Activated CD4-positive, alpha-beta T cell treated with anti-CD3 and anti-CD28 coated beads, Interleukin-2, amount 50 U/mL, for 16 hours (primary cell): ENCODE data around the gene FLNC.

ENCODE experiments used
- DNase-seq: peaks from one replicate; pipeline ENCODE4 v3.0.0-alpha.2; 2020

FLNC gene

DNA sequence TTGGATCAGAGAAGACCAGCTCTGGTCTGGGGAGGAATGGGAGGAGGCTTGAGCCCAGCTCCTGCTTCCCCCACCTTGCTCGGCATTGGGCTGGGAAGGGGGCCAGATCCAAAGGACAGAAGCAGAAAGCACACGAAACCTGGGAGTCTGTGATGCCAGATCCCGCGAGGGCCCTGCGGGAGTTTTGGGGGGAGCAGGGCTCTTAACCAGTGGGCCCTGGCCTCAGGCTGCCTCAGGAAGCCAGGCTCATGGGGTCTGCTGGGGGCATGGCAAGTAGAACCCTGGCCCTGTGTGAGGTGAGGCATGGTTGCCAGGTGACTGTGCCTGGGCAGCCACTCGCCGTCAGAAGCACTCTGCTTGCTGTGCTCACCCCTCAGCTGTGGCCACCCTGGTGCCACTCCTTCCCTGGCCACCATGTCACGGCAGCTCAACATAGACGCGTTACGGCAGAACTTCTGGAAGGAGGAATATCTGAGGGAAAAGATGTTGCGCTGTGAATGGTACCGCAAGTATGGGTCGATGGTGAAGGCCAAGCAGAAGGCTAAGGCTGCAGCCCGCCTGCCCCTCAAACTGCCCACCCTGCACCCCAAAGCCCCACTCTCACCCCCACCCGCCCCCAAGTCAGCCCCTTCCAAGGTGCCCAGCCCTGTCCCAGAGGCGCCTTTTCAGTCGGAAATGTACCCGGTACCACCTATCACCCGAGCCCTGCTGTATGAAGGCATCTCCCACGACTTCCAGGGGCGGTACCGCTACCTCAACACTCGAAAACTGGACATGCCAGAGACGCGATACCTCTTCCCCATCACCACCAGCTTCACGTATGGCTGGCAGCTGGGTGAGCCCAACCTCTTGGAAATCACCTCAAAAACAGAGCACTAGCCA lies 36.0 kb downstream of the FLNC start:
- no peak for DNase-seq

- DNase-seq = no peak
These were observed 37.0 kb downstream of the FLNC start for GRCh38 chr7:128867241-128867640.

GRCh38 chr7:128867842-128868623 lies 37.8 kb downstream of the FLNC start:
- no peak for DNase-seq

- no peak for DNase-seq
These were observed 38.5 kb downstream of the FLNC start for GRCh38 chr7:128868624-128869137.

GRCh38 chr7:128869138-128869943 lies 39.1 kb downstream of the FLNC start:
- peak; percentile 34 for DNase-seq

DNA sequence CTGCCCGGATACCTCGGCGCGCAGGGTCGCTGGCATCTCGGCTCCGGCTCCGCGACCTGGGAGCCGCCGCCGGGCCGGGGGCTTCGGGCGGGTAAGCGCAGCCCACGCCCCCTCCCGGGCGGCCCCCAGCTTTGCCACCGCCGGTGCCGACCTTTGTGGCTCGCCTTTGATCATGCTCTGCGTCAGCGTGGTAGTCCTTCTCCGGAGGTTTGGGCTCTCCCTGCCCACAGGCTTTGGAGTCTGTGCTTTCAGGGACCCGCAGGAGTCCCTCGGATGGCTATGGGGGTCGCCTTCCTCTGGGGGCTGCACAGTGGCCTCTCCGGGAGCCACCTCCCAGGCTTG lies 39.7 kb downstream of the FLNC start:
- DNase-seq = no peak

- DNase-seq = no peak
These were observed 40.8 kb downstream of the FLNC start for GRCh38 chr7:128871050-128871449.

GRCh38 chr7:128872394-128872824 lies 42.2 kb downstream of the FLNC start:
- DNase-seq = no peak

DNA sequence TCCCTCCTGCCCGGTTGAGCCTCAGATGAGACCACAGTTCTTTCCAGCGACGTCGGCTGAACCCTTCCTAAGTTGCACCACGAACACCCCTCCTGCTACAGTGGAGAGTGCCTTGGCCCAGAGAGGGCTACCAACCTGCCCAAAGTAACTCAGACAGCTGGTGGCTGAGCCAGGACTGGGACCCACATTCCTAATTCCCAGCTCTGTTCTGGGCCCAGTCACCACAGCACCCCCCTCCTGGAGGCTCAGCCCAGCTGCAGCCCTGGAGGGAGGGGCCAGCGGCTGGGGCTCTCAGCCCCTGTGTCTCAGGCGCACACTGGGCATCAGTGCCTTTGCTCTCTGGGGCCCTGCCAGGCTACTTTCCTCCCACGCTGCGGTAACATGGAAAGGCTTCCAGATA lies 43.0 kb downstream of the FLNC start:
- DNase-seq = no peak

GRCh38 chr7:128874140-128875031 lies 44.2 kb downstream of the FLNC start:
- DNase-seq = no peak

- DNase-seq = no peak
These were observed 45.3 kb downstream of the FLNC start for GRCh38 chr7:128875523-128875948.

GRCh38 chr7:128876127-128876526 lies 45.9 kb downstream of the FLNC start:
- DNase-seq = no peak

DNA sequence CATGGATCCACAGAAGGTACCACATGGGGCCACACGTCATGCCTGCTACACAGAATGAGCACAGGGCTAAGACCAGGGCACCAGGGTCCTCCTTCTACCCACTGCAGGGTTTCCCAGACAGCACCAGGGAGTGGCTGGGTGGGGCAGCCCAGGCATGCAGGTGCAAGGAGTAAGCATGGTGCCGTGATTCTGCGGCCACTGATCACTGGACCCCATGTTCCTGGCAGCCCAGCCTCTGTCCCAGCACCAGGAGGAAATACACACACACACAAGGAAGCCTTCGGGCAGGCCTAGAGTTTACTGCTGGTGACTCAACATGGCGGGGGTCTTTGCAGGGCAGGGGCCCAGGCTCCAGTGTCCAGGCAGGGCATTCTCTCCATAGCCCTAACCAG lies 46.4 kb downstream of the FLNC start:
- no peak for DNase-seq

DNA sequence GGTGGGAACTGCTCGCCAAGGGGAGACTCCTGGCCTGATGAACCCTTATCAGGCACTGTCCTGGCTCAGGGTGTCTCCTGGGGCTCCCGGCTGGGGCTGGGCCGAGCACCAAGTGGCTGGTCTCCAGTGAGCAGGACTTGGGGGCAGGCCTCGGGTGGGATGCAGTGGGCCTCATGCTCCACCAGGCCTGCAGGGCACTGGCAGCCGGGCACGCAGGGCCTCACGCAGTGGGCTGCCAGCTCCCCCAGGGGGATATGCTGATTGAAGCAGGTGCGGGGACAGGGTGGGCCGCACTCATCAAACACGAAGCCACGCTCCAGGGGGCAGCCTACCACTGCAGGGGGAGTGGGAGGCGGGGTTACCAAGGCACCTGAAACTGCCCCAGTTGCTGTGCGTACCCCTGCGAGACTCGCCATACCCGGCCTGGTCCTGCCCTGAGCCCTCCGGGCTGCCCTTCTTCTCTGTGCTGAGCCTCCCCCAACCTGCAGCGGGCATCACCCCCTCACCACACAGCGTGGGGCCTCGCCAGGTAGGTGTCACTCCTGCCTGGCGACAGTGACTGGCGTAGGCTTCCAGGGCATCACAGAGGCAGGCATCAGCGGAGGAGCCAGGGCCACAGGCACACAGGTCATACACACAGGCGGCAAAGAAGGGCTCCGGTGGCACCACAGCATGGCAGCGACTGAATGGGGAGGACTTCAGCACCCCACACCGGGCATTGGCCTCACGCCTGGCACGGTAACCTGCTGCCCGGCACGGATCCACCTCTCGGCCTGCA lies 47.0 kb downstream of the FLNC start:
- no peak for DNase-seq

GRCh38 chr7:128877756-128878120 lies 47.5 kb downstream of the FLNC start:
- DNase-seq = no peak

- DNase-seq = no peak
These were observed 48.3 kb downstream of the FLNC start for GRCh38 chr7:128878226-128879105.

DNA sequence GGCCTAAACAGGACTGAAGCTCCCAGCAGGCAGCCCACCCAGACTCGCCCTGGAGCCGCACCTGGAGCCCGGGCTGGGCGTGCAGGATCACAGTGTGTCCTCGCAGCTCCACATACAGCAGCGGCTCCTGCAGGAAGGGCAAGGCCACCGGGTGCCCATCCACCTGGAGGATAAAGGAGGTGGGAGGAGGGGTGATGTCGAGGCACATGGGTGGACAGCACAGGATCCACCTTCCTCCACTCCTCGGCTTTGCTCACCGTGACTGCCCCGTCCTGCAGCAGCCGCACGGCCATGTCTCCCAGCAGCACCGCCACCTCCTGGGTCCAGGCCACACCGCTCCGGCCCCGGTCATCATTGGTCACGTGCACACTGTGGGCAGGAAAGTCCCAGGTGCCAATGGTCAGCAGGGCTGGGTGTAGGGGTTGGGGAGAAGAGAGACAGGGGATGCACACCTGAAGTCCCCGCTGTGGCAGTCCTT lies 49.3 kb downstream of the FLNC start:
- no peak for DNase-seq

DNA sequence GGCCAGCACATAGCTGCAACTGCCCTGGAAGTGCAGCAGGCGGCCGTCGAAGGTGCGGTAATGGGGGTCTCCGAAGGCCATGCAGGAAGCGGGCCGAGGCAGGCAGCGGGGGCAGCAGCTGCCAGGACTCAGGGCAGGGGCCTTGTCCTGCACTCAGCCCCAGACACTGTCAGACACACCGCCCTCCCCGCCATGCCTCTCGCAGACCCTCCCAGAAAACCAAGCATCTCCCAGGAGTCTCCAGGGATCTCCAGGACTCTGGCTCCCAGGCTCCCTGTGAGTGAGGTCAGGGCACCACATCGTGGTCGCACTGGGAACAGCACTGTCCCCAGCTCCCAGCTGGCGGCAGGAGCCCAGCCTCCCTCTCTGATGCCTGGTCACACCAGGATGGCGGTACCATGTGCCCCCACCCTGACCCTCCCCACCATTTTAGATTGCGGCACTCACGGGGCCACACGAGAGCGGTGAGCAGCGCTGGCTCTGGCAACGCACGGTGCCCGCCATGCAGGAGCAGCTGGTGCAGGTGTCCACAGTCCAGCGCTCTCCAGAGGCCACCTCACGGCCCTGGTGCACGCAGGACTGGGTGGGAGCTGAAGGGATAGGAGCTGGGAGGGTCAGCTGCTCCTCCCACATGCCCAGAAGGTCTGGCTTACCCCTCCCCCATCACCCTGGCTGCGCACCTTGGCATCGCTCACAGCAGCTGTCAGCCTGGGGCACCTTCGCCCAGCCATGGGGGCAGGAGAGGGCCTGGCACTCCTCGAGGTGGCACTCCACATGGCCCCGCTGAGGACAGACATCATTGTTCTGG lies 49.9 kb downstream of the FLNC start:
- no peak for DNase-seq

DNA sequence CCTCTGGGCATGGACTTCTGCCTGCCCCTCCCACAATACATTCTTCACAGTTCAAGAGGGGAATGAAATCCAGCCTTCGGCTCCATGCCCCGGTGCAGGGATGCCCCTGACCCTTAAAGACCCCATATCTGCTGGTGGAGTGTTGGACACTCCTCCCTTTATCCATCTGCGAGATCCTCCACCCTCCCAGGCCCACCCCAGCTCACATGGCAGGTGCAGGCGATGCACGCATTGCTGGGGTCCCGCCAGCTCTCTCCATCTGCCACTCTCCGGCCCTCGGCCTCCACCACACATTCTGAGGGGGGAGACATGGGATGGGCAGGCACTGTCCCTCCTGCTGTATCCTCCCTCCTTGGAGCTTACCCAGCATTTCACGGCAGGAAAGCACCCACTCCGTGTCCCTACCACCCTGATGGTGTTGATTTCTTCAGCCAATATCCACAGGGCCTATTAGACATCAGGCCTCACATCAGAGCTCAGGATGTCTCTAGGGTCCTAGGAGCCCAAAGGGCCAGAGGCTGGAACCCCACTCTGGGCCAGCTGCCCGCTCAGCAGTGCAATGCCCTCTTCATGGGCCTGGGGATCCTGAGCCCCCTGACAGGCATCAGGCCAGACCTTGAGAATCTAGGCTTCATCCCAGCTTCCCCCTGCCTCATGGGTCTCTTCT lies 50.7 kb downstream of the FLNC start:
- no peak for DNase-seq
